Stimulated activated CD4-positive, alpha-beta T cell treated with anti-CD3 and anti-CD28 coated beads, Interleukin-1b, Interleukin-23, amount 100 ng/mL, for 4 hours (primary cell): ENCODE data around the gene ATP7A.
"Not testable (repeated sequence)": the region's sequence is repeated elsewhere in the genome, so short reads cannot be mapped to it uniquely, and the experiment has no call there.

Experiments used
- DNase-seq, 2 donors: peaks; one replicate each; pipeline ENCODE4 v3.0.0-alpha.2; 2020; ENCODE audit warnings: low read depth in 2 of 2

The ATP7A gene

GRCh38 chrX:77945031-77945430 lies 34.5 kb downstream of the ATP7A start:
- DNase-seq = not testable (repeated sequence)

- DNase-seq = no peak
Observed at GRCh38 chrX:77945910-77946545, 35.5 kb downstream of the ATP7A start.

- DNase-seq = no peak
Observed at GRCh38 chrX:77946571-77946970, 36.1 kb downstream of the ATP7A start.

- no peak for DNase-seq
Observed at GRCh38 chrX:77949840-77950239, 39.3 kb downstream of the ATP7A start.

GRCh38 chrX:77952173-77952572 lies 41.7 kb downstream of the ATP7A start:
- DNase-seq = no peak

- DNase-seq = no peak
Observed at GRCh38 chrX:77953302-77953701, 42.8 kb downstream of the ATP7A start.

GRCh38 chrX:77953708-77954107 lies 43.2 kb downstream of the ATP7A start:
- no peak for DNase-seq

GRCh38 chrX:77960567-77960966 lies 50.1 kb downstream of the ATP7A start:
- DNase-seq = no peak

- no peak for DNase-seq
Observed at GRCh38 chrX:77961063-77961462, 50.6 kb downstream of the ATP7A start.

- DNase-seq = no peak
Observed at GRCh38 chrX:77962068-77962902, 51.8 kb downstream of the ATP7A start.

GRCh38 chrX:77966361-77966760 lies 55.9 kb downstream of the ATP7A start:
- DNase-seq = no peak

GRCh38 chrX:77967631-77968030 lies 57.1 kb downstream of the ATP7A start:
- DNase-seq = no peak

- no peak for DNase-seq
Observed at GRCh38 chrX:77969538-77969937, 59.0 kb downstream of the ATP7A start, which contains the start of gene PGAM4. Gene PGAM4, minus strand, starts transcription at chrX:77969638. Its CDS starts 0 bp downstream, at chrX:77969638.

- no peak for DNase-seq
Observed at GRCh38 chrX:77975755-77976154, 65.3 kb downstream of the ATP7A start.

- DNase-seq = no peak
Observed at GRCh38 chrX:77977095-77977494, 66.6 kb downstream of the ATP7A start.

- DNase-seq = no peak
Observed at GRCh38 chrX:77977518-77977917, 67.0 kb downstream of the ATP7A start.

GRCh38 chrX:77979870-77980269 lies 69.4 kb downstream of the ATP7A start:
- DNase-seq = no peak

GRCh38 chrX:78011846-78012245 lies 101.4 kb downstream of the ATP7A start:
- DNase-seq = no peak

- DNase-seq = no peak
Observed at GRCh38 chrX:78019586-78020483, 109.3 kb downstream of the ATP7A start.

GRCh38 chrX:78024349-78025059 lies 114.0 kb downstream of the ATP7A start:
- DNase-seq = peak in 1 of 2 donors; percentile 34

- DNase-seq = no peak
Observed at GRCh38 chrX:78027798-78028197, 117.3 kb downstream of the ATP7A start.
